GM21737 (cell line): ENCODE data around the gene GSE1.
"Not testable (repeated sequence)": the region's sequence is repeated elsewhere in the genome, so short reads cannot be mapped to it uniquely, and the experiment has no call there.

Source experiments
- ATAC-seq: cut with Tn5 transposase; IDR thresholded peaks from one replicate; pipeline ENCODE4 v1.9.1; 2021; ENCODE audit warnings: mild to moderate bottlenecking, moderate library complexity; ENCODE audit not compliant: unreplicated experiment

GSE1 gene

DNA sequence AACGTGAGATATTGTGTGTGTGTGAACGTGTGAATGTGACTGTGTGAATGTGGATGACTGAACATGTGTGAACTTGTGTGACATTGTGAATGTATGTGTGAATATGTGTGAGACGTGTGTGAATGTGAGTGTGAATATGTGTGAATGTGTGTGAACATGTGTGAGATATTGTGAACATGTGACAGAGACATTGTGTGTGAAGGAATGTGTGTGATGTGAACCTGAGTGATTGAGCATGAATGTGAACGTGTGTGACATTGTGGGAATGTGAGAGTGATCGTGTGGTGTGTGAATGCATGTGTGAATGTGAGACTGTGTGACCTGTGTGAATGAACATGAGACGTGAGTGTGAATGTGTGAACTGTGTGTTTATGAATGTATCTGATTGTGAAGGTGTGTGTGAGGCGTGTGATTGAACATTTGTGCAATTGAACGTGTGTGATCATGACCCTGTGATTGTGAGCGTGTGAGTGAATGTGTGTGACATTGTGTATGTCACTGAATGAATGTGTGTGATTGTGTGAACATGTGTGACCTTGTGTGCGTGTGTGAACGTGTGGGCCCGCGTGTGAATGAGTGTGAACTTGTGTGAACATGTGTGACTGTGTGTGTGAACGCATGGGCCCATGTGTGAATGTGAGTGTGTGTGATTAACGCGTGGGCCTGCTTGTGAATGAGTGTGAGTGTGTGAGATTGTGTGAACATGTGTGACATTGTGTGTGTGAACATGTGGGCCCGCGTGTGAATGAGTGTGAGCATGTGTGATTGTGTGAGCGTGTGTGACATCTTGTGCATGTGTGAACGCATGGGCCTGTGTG lies 23.2 kb upstream of the GSE1 start:
- no peak for ATAC-seq

- ATAC-seq, result no peak
These were observed 22.7 kb upstream of the GSE1 start for GRCh38 chr16:85590506-85590832.

- no peak for ATAC-seq
These were observed 21.7 kb upstream of the GSE1 start for GRCh38 chr16:85591381-85591780.

- not testable (repeated sequence) for ATAC-seq
These were observed 20.8 kb upstream of the GSE1 start for GRCh38 chr16:85592277-85592676.

- ATAC-seq, result no peak
These were observed 20.2 kb upstream of the GSE1 start for GRCh38 chr16:85592700-85593493.

DNA sequence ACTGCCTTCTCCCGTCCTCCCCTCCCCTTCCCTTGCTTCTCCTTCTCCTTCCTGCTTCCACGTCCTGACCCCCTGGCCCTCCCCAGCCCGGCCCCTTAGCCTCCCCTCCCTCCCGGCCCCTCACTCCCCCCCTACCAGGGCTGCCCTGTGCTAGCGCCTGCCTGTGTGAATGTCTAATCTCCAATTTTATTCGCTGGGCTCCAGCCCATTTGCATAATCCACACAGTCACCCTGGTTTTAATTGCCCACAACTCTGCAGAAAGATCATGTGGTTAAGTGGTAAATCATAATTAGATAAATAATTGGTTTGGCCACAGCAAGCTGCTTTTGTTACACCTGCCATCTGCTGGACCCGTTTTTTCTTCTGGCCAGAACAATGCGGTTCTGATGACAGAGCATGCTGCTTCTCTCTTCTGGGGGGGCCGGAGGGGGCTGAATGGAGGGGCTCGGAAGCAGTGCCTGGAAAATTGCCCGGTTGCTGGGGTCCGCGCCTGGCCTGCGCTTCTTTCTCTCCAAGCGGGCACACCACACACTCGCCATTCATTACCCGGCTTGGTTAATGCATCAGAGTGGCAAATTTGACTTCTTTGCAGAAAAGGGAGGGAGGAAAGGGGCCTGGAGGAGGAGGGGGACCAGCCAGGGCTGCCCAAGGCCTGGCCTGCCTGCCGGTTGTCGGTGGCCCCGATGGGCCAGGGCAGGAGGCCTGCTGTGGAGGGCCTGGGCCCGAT lies 19.5 kb upstream of the GSE1 start:
- no peak for ATAC-seq

DNA sequence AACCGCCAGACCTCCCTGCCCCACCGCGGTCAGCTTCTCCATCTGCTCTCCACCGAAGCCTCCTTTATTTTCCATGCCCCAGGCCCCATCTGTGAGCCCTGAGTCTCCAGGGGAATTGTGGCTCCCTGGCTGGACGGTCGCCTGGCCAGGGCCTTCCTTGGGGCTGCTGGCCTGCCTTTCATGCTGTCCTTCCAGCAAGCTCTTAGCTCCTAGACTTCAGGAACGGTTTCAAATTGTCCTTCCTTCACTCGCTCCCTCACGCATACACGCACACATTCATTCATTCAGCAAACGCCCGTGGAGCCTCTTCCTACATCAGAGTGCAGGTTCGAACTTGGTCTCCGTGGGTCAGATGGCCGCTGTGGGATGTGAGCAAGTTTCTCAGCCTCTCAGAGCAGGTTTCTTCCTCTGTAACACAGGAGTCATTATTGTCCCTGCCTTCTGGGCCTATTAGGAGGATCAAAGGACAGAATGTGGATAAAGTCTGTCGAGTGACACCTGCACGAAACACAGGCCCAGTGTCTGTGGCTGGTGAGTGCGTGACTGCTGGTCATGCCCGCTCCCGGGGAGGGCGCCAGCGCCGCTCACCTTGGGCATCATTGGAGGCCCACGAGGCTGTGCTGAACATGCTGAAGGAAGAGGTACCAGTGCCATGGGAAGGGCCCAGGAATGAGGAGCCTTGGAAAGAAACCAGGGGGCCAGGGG lies 18.7 kb upstream of the GSE1 start:
- no peak for ATAC-seq

- no peak for ATAC-seq
These were observed 18.0 kb upstream of the GSE1 start for GRCh38 chr16:85594978-85595661.

DNA sequence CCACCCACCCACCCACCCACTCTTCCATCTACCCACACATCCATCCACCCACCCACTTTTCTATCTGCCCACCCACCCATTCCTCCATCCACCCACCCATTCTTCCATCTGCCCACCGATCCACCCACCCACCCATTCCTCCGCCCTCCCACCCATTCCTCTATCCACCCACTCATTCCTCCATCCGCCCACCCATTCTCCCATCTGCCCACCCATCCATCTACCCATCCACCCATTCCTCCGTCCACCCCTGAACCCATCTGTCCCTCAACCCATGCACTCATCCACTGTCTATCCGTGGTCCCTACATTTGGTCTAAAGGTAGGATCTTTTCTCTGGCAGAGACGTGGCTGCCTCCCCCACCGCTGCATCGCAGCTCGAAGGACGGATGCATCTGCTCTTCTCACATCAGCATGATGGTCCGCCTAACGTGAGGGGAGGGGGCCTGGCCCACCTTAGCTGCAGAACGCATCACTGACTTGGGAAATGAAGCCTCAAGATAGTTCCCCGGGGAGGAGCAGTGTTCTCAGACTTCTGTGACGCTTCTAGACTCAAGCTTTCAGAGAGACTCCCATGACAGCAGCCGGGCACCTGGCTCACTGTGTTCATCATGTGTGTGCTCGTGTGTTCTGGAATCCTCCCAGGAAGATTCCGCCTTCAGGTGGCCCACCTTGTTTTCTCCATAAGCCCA lies 17.2 kb upstream of the GSE1 start:
- no peak for ATAC-seq

DNA sequence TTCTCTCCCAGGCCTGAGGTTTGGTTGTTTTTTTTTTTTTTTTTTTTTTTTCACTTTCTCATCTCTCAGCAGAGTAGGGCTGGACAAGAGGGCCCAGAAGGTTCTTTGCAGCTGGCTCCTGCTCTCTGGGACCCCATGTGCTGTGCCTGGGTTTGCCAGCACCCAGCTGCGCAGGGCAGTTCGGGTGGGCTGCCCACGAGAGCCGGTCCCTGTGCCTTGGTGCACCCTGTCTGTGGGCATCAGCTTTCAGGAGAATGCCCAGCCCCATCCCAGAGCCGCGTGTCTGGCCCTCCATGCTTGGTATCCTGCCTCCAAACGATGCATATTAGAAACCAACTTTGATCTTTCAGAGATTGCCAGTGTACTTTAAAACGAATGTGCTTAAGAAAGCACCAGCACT lies 15.0 kb upstream of the GSE1 start:
- no peak for ATAC-seq

DNA sequence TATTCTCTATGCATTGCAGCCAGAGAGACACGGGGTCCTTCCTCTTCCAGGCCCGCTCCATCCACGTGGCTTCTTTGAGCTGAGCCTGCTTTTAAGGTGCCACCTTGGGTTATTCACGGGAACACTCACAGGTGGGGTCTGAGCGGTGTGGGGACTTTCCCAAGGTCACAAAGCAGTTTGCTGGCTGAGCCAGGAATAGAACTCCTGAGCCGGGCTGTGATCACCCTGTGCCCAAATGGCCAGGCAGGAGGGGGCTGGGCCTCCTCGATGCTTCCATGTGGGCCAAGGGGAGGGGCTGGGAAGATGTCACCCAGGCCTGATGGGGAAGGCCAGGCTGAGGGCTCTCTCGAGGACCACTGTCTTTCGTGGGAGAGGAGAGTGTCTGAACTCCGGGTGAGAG lies 13.0 kb upstream of the GSE1 start:
- ATAC-seq, result no peak

GRCh38 chr16:85600530-85601271 lies 12.4 kb upstream of the GSE1 start:
- ATAC-seq, result no peak

GRCh38 chr16:85601272-85601639 lies 11.9 kb upstream of the GSE1 start:
- ATAC-seq, result no peak

DNA sequence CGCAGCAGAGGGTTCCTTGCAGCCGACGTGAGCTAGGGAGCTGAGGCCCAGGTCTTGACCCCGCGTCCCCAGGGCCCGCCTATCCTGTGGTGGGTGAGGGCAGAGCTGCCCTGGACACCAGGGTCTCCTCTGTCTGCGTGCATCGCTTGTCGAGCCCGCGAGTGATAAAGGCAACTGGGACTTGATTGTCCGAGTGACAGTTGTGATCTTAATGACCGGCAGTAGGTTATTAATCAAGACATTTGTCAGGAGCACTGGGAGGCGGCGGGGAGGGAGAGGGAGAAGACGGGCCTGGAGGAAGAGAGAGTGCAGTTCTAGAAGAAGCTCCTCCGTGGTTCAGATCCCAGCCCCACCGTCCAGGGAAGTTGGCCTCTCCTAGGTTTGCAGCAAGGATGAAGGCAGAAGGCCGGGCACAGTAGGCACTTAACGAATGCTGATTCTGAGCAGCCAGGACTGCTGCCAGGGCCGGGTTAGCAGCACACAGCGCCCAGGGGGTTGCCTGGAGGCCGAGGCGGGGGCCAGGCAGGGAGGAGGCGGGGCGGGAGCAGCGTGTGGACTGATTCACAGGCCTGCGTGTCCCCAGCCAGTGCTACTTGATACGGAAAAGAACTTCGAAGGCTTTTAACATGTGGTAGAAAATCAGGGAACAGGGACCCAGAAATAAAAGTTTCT lies 11.3 kb upstream of the GSE1 start:
- no peak for ATAC-seq

GRCh38 chr16:85602402-85603202 lies 10.5 kb upstream of the GSE1 start:
- ATAC-seq, result no peak

- no peak for ATAC-seq
These were observed 9.8 kb upstream of the GSE1 start for GRCh38 chr16:85603203-85603755.

- ATAC-seq, result no peak
These were observed 8.9 kb upstream of the GSE1 start for GRCh38 chr16:85604145-85604705.
